Measurements from ENCODE around the gene STAT2.
A peak's percentile ranks its signal among the peaks of the same experiment; 100 is the strongest.
"Not testable (repeated sequence)": the region's sequence is repeated elsewhere in the genome, so short reads cannot be mapped to it uniquely, and the experiment has no call there.

Gene STAT2

DNA sequence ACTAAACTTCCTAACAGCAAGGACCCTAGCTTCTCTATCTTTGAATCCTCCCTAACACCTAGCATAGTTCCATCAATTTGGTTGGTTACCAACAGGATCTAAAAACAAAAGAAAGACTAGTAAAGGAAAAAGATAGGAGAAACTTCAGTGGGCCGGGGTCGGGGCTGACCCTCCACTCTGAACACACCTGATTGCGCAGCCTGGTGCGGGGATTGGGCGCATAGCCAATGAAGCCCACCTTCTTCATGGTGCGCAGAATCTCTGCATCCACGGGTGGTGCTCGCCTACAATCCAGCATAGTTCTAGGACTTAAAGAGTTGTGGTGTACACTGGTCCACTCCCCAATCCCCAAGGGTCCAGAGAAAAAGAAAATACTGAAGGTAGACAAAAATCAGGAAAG is 33.8 kb downstream of the STAT2 start:
- DNase-seq (ENCODE audit: low spot score), result no peak

DNA sequence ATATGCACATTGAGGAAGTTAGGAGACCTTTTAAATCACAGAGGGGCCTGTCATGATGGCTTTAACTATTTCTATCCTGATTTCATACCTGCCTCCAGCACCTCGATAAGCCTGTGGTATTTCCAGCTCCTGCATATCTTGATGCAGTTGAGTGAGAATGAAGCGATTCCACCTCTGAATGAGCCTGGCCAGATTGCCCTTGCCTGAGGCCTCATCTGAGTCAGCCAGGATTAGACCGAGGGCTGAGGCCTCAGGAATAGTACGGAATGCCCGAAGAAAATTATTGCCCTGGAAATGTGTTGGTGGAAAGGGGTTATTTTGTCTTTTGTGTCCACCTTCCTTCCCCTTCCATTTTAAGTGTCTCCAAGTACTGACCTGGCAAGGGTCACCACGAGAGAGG is 35.7 kb downstream of the STAT2 start:
- no peak for DNase-seq (ENCODE audit: low spot score)

DNA sequence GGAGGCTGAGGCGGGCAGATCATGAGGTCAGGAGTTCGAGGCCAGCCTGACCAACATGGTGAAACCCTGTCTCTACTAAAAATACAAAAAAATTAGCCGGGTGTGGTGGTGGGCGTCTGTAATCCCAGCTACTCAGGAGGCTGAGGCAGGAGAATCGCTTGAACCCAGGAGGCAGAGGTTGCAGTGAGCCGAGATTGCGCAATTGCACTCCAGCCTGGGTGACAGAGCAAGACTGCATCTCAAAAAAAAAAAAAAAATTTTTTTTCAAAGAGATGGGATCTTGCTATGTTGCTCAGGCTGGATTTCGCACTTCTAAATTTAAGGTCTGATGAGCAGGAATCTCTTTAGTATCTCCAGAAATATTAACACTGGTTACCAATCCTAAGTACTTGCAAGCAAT is 38.3 kb downstream of the STAT2 start:
- not testable (repeated sequence) for DNase-seq (ENCODE audit: low spot score)

DNA sequence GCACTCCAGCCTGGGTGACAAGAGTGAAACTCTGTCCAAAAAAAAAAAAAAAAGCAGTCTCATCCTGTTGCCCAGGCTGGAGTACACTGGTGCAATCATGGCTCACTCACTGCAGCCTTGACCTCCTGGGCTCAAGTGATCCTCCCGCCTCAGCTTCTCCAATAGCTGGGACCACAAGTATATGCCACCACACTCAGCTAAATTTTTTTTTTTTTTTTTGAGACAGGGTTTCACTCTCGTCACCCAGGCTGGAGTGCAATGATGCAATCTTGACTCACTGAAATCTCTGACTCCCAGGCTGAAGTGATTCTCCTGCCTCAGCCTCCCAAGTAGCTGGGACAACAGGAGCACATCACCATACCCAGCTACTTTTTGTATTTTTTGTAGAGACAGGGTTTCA is 38.9 kb downstream of the STAT2 start:
- no peak for DNase-seq (ENCODE audit: low spot score)

DNA sequence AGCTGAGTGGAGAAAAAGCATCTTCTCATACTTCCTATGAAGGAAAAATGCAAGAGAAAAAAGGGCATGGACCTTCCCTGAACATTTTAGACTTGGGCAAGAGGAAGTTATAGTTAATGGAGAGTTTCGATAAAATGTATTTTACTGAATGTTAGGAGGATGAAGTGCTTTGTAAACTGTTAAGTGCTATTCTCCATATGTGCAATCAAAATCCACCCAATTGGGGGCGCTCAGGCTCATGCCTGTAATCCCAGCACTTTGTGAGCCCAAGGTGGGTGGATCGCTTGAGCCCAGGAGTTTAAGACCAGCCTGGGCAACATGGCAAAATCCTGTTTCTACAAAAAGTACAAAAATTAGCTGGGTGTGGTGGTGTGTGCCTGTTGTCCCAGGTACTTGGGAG is 42.2 kb downstream of the STAT2 start:
- no peak for DNase-seq (ENCODE audit: low spot score)

DNA sequence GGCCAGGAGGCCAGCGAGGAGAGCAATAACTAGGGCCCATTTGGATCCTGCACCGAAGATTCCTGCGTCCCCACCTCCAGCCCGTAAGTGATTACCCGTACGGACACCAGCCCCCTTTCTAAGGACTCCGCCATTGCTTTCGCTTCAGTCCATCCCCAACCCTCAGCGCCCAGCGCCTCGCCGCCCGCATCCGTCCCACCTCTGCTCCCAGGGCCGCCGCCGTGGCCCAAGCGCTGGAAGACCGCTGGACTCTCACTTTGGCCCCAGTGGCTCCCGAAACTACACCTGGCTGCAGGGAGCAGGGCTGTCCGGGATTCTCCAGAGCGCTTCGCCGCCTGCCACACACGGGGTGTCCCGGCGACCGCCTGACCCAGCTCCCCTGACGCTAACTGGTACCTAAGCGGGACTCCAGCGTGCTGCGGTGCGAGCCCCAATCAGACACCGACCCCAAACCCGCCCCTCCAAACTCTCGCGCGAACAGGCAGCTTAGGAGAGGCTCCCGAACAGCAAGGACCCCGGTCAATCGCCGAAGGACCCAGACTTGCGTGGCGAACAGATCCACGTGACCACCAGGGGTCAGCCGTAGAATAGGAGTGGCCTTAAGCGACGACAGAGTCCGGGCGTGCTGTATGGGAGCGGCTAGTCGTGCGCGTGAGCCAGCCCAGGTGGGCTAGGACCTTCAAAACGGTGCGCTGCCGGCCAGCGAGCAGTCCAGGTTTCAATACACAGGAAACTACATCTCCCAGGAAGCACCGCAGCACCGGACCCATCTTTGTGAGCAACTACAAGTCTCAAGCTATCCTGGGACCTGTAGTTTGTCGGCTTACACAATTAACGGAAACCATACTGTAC is 44.1 kb downstream of the STAT2 start, which contains the start of gene CNPY2:
Gene CNPY2, minus strand, starts transcription at position 367 of the 852 bp plus-strand sequence. CDS start 771 bp downstream, outside the sequence.
- peak; percentile 94 for DNase-seq (ENCODE audit: low spot score)

DNA sequence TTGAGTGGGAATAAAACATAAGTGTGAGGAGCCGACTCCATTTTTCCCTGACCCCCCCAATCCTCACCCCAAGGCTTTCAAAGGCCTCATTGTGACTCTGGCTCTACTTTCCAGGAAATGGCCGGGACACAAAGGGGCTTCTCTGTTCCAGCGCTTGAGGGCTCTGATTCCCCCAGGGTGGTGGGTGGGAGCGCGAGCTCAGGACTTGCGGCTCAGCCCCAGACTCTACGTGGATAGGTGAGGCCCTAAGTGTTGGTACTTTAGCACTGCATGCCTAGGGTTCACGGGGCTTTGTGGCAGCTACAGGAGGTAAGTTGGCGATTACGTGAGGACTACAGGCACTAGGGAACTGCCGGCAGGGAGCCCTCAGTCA is 44.7 kb downstream of the STAT2 start:
- no peak for DNase-seq (ENCODE audit: low spot score)

DNA sequence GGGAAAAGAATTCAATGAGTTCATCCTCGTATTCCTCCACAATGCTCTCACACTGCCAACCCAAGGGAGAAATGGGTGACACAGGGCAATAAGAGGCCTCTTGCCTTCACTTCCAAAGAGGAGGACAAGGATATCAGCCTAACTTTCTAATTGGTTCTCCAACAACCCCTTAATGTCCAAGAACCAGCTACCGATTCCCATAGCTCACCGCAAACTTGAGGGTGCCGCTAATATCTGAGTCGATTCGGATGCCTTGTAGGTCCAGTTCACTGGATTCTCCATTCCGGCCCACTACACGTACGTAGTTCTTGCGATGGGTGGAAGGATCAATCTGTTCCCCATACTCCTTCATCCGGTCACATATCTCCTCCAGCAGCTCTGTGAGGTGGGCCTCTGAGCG is 48.9 kb downstream of the STAT2 start:
- no peak for DNase-seq (ENCODE audit: low spot score)

DNA sequence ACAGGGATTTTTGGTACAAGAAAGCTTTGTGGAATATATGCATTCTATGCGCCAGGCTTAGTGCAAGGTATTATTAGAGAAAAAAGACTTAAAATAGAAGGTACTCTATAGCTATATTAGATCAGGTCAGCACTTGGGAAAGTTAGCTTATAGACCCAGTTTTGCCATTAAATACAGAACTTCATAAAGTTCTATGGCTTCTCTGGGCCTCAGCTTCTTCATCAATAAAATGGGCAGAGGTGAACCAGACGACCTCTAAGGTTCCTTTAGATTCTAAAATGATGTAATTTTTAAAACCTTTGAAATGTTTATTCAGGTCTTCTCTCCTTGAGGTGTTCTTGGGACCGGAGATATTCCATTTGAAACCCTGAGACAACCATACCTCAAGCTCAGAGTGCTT is 51.2 kb downstream of the STAT2 start:
- DNase-seq (ENCODE audit: low spot score), result no peak

DNA sequence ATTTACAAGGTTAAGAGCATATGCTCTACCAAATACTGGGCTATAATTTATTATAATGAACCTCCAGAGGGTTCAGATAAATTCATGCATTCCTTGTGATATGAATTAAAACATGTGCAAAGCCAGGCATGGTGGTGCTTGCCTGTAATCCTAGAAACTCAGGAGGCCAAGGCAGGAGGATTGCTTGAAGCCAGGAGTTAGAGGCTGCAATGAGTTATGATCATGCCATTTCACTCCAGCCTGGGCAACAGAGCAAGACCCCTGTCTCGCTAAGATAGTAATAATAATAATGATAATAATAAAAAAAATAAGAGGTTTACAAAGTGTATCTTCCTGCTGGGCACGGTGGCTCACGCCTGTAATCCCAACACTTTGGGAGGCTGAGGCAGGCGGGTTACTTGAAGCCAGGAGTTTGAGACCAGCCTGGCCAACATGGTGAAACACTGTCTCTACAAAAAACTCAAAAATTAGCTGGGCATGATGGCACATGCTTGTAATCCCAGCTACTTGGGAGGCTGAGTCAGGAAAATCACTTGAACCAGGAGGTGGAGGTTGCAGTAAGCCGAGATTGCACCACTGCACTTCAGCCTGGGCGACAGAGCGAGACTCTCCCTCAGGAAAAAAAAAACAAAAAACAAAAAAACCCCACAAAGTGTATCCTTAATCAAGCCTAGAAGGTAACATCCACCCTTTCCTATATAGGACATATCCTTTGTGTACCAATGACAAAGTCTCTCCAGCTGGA is 52.5 kb downstream of the STAT2 start:
- DNase-seq (ENCODE audit: low spot score), result no peak

DNA sequence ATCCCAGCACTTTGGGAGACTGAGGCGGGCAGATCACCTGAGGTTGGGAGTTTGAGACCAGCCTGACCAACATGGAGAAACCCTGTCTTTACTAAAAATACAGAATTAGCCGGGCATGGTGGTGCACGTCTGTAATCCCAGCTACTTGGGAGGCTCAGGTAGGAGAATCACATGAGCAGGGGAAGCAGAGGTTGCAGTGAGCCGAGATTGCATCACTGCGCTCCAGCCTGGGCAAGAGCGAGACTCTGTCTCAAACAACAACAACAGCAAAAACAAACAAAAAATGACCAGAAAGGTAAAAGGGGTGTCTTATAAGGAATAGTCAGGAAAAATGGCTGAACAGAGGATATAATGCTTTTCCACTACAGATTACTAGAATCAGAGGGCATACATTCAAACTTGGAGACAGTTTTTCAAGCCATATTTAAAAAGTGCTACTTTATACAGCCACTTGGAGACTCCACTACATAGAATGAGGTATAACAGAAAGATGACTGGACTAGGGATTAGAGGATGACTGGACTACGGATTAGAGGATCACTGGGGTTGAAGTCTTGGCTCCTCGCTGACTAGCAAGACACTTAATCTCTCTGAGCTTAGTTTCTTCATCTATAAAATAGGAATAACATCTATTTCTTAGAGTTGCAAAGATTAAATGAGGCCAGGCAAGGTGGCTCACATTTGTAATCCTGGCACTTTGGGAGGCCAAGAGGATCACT is 54.9 kb downstream of the STAT2 start:
- no peak for DNase-seq (ENCODE audit: low spot score)

DNA sequence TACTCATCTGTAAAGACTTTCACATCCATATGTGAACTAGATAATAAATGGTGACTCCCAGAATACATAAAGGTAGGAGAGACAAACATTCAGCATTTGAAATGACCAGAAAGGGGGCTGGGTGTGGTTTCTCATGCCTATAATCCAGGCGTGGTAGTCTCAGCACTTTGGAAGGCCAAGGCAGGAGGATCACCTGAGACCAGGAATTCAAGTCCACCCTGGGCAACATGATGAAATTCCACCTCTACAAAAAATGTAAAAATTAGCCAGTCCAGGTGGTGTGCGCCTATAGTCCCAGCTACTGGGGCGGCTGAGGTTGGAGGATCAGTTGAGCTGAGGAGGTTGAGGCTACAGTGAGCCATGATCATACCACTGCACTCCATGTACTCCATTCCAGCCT is 55.6 kb downstream of the STAT2 start:
- DNase-seq (ENCODE audit: low spot score), result no peak

DNA sequence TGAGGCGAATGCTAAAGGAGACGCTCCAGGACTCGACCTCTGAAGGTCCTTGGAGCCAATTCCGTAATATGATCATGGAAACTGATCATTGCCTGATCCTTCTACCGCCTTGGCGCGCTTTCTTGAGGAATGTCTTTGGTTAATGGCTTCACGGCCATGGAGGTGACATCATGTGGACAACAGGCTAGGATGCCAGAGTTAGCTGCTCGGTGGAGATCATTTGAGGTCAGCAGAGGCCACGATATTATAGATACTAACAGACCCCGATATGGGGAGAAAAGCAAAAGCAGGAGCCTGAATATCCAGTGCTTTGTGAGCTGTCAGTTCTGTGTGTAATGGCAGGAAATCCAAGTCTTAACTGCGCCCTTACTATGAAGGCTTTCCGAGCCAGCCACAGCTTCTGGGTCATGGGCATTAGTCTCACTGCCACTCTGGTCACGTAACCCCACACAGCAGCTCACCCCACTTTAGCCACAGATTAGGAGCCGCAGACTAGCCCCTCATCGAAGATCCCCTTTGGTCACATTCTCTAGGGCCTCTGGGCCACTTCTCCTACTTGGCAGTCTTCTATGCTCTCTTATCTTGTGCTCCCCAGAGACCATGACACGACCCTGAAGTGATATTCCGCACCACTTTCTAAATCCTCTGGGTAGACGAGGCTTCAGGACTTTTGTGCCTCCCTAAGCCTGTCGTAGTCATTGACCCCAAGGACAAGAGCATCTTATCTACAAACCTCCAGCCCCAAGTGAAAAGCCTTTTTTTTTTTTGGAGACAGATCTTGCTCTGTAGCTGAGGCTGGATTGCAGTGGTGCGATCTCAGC is 59.1 kb downstream of the STAT2 start:
- no peak for DNase-seq (ENCODE audit: low spot score)

DNA sequence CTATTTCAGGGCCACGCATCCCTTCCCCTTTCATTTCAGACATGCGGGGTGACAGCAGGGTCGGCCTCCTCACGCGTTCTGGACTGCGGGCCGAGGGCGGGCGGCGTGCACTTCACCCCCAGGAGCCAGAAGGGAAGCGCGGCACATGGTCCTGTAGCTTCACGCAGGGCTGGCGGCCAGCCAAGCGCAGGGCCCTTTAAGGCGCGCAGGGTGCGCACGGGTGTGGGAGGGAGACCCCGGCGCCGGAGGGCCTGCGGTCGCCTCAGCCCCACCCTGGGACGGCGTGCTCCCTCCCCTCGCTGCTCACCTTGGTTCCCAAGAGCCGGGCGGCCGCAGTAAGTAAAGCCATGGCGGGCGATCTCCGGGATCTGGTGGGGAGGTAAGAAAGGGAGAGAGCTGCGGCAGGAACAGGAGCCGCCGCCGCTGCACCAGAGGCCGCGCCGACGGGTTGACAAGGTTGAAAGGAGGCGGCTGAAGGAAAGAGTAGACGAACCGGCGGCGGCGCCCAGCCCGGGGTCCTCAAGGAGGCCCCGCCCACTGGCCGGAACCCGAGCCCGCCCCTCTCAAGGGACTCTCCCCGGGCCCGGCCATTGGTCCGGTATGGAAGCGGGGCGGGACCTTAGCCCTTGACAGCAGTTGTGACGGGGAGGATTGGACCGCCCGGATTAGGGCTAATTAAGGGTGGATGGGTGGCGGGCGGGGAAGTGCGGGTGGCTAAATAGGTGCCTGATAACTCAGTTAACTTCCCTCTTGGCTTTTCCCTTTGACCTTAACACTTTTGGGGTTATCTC is 59.9 kb downstream of the STAT2 start, which contains the start of gene CS:
Gene CS, minus strand, starts transcription at position 478 of the 791 bp plus-strand sequence. Its CDS starts 129 bp downstream, at position 349.
- peak; percentile 95 for DNase-seq (ENCODE audit: low spot score)

DNA sequence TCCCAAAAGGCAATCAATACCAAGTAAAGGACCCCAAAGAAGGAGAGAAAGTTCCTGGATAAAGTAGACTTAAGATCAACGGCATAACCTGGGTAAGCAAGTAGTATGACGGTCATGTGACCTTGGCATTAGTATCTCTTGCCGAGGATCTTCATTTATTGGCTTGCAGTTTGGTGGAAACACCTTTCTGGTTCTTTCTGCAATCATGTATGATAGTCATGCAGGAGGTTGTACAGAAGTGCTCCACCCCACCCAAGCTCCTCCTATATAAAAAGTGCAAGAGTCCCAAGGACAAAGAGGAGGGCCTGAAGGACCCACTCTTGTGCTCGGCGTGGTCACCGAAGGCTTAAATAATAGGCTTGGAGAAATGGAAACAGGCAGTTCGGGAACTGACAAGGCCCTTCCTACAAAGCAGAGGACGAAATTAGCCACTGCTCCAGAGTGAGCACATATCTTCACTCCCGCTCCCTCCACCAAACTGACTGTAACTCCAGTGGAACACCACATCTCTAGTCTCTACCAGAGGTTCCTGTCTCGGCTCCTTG is 60.5 kb downstream of the STAT2 start:
- DNase-seq (ENCODE audit: low spot score), result no peak

DNA sequence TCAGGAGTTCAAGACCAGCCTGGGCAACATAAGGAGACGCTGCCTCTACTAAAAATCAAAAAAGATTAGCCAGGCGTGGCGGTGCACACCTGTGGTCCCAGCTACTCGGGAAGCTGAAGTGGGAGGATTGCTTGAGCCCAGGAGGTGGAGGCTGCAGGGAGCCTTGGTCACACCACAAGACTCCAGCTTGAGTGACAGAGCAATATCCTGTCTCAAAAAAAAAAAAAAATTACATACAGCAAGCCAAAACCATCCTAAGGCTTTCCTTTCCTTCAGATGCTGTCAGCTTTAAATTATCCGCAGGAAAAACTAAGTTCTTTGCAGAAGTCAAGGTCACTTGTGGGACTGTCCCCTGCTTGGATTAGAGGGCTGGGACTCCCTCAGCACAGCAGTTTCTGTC is 61.1 kb downstream of the STAT2 start:
- DNase-seq (ENCODE audit: low spot score), result no peak

DNA sequence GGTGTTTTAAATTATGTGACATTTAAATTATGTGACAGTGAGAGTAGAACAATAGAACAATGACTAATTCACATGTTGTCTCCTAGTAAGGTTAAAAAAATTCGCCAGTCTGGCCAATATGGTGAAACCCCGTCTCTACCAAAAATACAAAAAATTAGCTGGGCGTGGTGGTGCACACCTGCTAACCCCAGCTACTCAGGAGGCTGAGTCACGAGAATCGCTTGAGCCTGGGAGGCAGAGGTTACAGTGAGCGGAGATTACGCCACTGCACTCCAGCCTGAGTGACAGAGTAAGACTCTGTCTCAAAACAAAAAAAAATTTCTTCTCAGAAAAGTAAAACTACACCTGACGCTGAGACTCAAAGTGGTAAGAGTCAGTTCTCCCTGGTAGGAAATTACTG is 62.5 kb downstream of the STAT2 start:
- no peak for DNase-seq (ENCODE audit: low spot score)

DNA sequence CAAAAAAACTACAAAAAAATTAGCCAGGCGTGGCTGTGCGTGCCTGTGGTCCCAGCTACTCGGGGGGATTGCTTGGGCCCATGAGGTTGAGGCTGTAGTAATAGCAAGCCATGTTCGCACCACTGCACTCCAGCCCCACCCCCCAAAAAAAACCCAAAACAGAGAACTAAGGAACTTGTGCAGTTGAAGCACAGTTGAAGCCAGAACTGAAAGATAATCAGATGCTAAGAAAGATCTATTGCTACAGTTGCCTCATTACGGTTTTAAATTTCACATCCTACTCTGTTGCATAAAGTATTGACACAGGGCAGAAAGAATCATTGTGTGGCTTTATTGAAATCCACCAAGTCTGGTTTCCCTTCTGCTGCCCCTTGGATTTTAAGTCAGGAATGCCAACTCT is 63.6 kb downstream of the STAT2 start:
- no peak for DNase-seq (ENCODE audit: low spot score)

DNA sequence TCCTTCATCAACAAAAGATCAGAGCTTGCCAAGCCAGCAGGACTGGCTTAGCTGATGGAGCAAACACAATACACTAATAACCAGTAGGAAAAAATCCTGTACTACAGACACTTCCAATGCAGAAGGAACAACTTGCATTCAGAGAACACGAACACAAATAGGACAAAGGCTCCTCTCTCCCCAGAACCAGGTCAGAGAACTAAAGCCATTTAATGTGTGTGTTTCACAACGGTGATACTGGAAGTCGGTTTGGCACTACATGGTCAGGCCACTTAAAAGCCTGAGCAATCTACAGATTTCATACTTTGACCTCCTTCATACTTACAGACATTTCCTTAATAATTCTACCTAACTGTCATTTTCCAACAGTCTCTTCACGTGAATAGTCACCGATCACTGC is 66.1 kb downstream of the STAT2 start:
- DNase-seq (ENCODE audit: low spot score), result no peak

All from HuH-7 (cell line).